Measurements from ENCODE around the gene FEM1A. TPM values are rescaled to one million over a fixed set of nuclear protein-coding genes. Genes with fewer than 3 reads are reported as not detected.
"Not testable (repeated sequence)": the region's sequence is repeated elsewhere in the genome, so short reads cannot be mapped to it uniquely, and the experiment has no call there.

Gene FEM1A
- total and polyA plus RNA-seq, 2 donors: 5.5 to 9.1 TPM

DNA sequence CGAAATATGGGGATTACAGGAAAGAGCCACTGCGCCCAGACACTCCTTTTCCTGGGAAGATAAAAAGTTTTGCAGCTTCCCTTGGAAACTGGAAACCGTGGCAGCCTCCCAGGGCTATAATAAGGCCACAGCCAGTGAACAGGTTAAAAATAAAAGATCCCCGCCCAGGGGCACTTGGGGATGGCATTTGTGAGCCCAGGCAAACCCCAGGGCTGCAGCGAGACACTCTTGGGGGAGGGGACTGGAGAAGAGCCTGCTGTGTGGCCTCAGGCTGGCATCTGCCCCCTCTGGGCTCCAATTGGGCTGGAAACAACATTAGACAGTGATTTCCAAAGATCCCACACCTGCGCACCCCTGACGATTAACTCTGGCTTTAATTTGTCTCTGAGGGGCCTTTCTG lies 11.2 kb downstream of the FEM1A start:
- Histone ChIP-seq H3K9me3 (ENCODE audit: control insufficient read depth in 2 of 2, insufficient read depth in 1 of 2, low read length in 1 of 2) (no peaks in the 10 kb centered on the region), H3K36me3 (ENCODE audit: control insufficient read depth in 2 of 2, insufficient read depth in 2 of 2, low read length in 1 of 2) (no peaks in the 10 kb centered on the region), H3K4me1 (ENCODE audit: control insufficient read depth in 2 of 2, insufficient read depth in 2 of 2, low read length in 2 of 2) (no peaks in the 10 kb centered on the region), H3K4me3 (ENCODE audit: low read length in 2 of 2) (no peak overlapping the region), H3K27me3 (ENCODE audit: control insufficient read depth in 2 of 2, insufficient read depth in 1 of 2, low read length in 1 of 2) (no peaks in the 10 kb centered on the region), H3K27ac (ENCODE audit: low read depth in 1 of 2, low read length in 1 of 2) (no peak overlapping the region)
- no peak for DNase-seq (ENCODE audit: low read depth in 6 of 9, low spot score in 9 of 9)
- 94% methylated on average over 7 of the region's 7 CpGs for WGBS

DNA sequence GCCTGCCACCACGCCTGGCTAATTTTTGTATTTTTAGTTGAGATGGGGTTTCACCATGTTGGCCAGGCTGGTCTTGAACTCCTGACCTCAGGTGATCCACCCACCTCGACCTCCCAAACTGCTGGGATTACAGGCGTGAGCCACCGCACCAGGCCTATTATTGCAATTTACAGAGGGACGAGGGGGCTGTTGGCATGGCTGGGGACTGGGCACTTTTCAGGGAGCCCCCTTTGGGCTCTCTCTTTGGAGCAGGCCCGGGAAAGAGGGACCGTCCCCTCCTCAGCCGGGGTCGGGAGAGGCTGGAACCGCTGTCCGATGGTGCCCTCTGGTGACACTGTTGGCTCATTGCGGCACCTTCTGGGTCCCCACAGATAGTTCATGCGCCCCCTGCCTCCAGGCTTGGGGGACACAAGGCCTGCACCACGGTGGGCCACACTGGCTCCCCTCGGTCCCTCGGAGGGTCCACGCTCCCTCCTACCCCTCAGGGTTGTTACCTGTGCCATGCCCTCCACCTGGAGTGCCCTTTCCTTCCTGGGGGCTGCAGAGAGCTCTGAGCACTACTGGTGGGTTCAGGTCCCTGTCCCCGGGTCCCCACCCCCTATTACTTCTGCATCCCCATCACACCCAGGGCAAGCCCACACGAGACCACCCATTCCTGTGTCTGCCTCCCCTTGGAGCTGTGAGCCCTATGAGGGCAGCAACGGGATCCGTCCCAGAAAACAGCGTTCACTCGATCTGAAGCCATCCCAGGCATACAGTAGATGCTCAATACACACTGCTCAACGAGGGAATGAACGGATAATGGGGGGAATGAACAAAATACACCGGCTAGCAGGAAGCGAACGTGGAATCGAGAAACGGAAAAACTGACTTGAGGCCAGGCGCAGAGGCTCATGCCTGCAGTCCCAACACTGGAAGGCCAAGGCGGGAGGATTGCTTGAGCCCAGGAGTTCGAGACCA lies 12.5 kb downstream of the FEM1A start:
- Histone ChIP-seq H3K4me1 (ENCODE audit: control insufficient read depth in 2 of 2, insufficient read depth in 2 of 2, low read length in 2 of 2) (no peaks in the 10 kb centered on the region), H3K9me3 (ENCODE audit: control insufficient read depth in 2 of 2, insufficient read depth in 1 of 2, low read length in 1 of 2) (no peaks in the 10 kb centered on the region), H3K27me3 (ENCODE audit: control insufficient read depth in 2 of 2, insufficient read depth in 1 of 2, low read length in 1 of 2) (no peaks in the 10 kb centered on the region), H3K27ac (ENCODE audit: low read depth in 1 of 2, low read length in 1 of 2) (no peak overlapping the region), H3K4me3 (ENCODE audit: low read length in 2 of 2) (no peak overlapping the region), H3K36me3 (ENCODE audit: control insufficient read depth in 2 of 2, insufficient read depth in 2 of 2, low read length in 1 of 2) (no peaks in the 10 kb centered on the region)
- DNase-seq (ENCODE audit: low read depth in 6 of 9, low spot score in 9 of 9): peak in 8 of 9 donors; percentile 50 to 83 (median 64)
- 54% methylated on average over 33 of the region's 33 CpGs for WGBS

DNA sequence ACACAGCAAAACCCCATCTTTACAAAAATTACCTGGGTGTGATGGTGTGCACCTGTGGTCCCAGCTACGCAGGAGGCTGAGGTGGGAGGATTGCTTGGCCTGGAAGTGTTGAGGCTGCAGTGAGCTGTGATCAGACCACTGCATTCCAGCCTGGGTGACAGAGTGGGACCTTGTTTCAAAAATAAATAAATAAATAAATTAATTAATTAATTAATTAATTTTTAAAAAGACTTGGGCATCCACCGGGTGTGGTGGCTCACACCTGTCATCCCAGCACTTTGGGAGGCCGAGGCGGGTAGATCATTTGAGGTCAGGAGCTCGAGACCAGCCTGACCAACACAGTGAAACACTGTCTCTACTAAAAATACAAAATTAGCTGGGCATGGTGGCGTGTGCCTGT lies 13.6 kb downstream of the FEM1A start:
- 95% methylated on average over 6 of the region's 6 CpGs for WGBS
- not testable (repeated sequence) for H3K4me3 ChIP-seq (ENCODE audit: low read length in 2 of 2); H3K36me3 ChIP-seq (ENCODE audit: control insufficient read depth in 2 of 2, insufficient read depth in 2 of 2, low read length in 1 of 2); H3K27me3 ChIP-seq (ENCODE audit: control insufficient read depth in 2 of 2, insufficient read depth in 1 of 2, low read length in 1 of 2); H3K4me1 ChIP-seq (ENCODE audit: control insufficient read depth in 2 of 2, insufficient read depth in 2 of 2, low read length in 2 of 2); H3K27ac ChIP-seq (ENCODE audit: low read depth in 1 of 2, low read length in 1 of 2); H3K9me3 ChIP-seq (ENCODE audit: control insufficient read depth in 2 of 2, insufficient read depth in 1 of 2, low read length in 1 of 2); DNase-seq (ENCODE audit: low read depth in 6 of 9, low spot score in 9 of 9)

DNA sequence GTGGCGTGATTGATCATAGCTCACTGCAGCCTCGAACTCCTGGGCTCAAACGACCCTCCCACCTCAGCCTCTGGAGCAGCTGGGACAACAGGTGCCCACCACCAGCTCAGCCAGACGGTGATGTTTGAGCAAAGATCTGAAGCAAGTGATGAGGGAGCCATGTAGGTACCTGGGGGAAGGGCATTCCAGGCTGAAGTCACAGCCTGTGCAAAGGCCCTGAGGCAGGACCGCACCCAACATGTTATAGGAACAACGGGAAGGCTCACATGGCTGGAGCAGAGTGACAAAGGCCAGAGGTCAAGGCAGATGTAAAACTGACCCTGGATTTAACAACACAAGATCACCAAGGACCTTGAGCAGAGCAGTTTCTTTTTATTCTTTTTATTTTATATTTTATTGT lies 14.8 kb downstream of the FEM1A start:
- 95% methylated on average over 6 of the region's 6 CpGs for WGBS
- Histone ChIP-seq H3K36me3 (ENCODE audit: control insufficient read depth in 2 of 2, insufficient read depth in 2 of 2, low read length in 1 of 2) (no peaks in the 10 kb centered on the region), H3K4me3 (ENCODE audit: low read length in 2 of 2) (no peak overlapping the region), H3K9me3 (ENCODE audit: control insufficient read depth in 2 of 2, insufficient read depth in 1 of 2, low read length in 1 of 2) (peaks cover 0 to 2% of the 10 kb centered on the region in 2 donors), H3K4me1 (ENCODE audit: control insufficient read depth in 2 of 2, insufficient read depth in 2 of 2, low read length in 2 of 2) (no peaks in the 10 kb centered on the region), H3K27me3 (ENCODE audit: control insufficient read depth in 2 of 2, insufficient read depth in 1 of 2, low read length in 1 of 2) (no peaks in the 10 kb centered on the region), H3K27ac (ENCODE audit: low read depth in 1 of 2, low read length in 1 of 2) (no peak overlapping the region)
- DNase-seq (ENCODE audit: low read depth in 6 of 9, low spot score in 9 of 9): no peak

GRCh38 chr19:4807188-4807587 lies 15.7 kb downstream of the FEM1A start:
- Histone ChIP-seq H3K36me3 (ENCODE audit: control insufficient read depth in 2 of 2, insufficient read depth in 2 of 2, low read length in 1 of 2) (no peaks in the 10 kb centered on the region), H3K4me1 (ENCODE audit: control insufficient read depth in 2 of 2, insufficient read depth in 2 of 2, low read length in 2 of 2) (no peaks in the 10 kb centered on the region), H3K27me3 (ENCODE audit: control insufficient read depth in 2 of 2, insufficient read depth in 1 of 2, low read length in 1 of 2) (no peaks in the 10 kb centered on the region), H3K9me3 (ENCODE audit: control insufficient read depth in 2 of 2, insufficient read depth in 1 of 2, low read length in 1 of 2) (peaks cover 0 to 4% of the 10 kb centered on the region in 2 donors), H3K27ac (ENCODE audit: low read depth in 1 of 2, low read length in 1 of 2) (no peak overlapping the region), H3K4me3 (ENCODE audit: low read length in 2 of 2) (no peak overlapping the region)
- no peak for DNase-seq (ENCODE audit: low read depth in 6 of 9, low spot score in 9 of 9)
- 76% methylated on average over 6 of the region's 6 CpGs for WGBS

GRCh38 chr19:4811328-4812131 lies 20.0 kb downstream of the FEM1A start:
- peak in 7 of 9 donors; percentile 34 to 83 (median 62) for DNase-seq (ENCODE audit: low read depth in 6 of 9, low spot score in 9 of 9)
- Histone ChIP-seq H3K27ac (ENCODE audit: low read depth in 1 of 2, low read length in 1 of 2) (no peak overlapping the region), H3K27me3 (ENCODE audit: control insufficient read depth in 2 of 2, insufficient read depth in 1 of 2, low read length in 1 of 2) (no peaks in the 10 kb centered on the region), H3K9me3 (ENCODE audit: control insufficient read depth in 2 of 2, insufficient read depth in 1 of 2, low read length in 1 of 2) (peaks cover 0 to 4% of the 10 kb centered on the region in 2 donors), H3K4me3 (ENCODE audit: low read length in 2 of 2) (no peak overlapping the region), H3K36me3 (ENCODE audit: control insufficient read depth in 2 of 2, insufficient read depth in 2 of 2, low read length in 1 of 2) (peaks cover 2 to 3% of the 10 kb centered on the region in 2 donors), H3K4me1 (ENCODE audit: control insufficient read depth in 2 of 2, insufficient read depth in 2 of 2, low read length in 2 of 2) (peaks cover 4 to 5% of the 10 kb centered on the region in 2 donors)
- WGBS: 76% methylated on average over 12 of the region's 12 CpGs

GRCh38 chr19:4814625-4815425 lies 23.3 kb downstream of the FEM1A start:
- WGBS: 80% methylated on average over 7 of the region's 7 CpGs
- H3K4me3 ChIP-seq (ENCODE audit: low read length in 2 of 2): no peak overlapping the region
- DNase-seq (ENCODE audit: low read depth in 6 of 9, low spot score in 9 of 9): no peak
- H3K9me3 ChIP-seq (ENCODE audit: control insufficient read depth in 2 of 2, insufficient read depth in 1 of 2, low read length in 1 of 2): peaks cover 0 to 4% of the 10 kb centered on the region in 2 donors
- H3K27me3 ChIP-seq (ENCODE audit: control insufficient read depth in 2 of 2, insufficient read depth in 1 of 2, low read length in 1 of 2): no peaks in the 10 kb centered on the region
- no peak overlapping the region for H3K27ac ChIP-seq (ENCODE audit: low read depth in 1 of 2, low read length in 1 of 2)
- H3K36me3 ChIP-seq (ENCODE audit: control insufficient read depth in 2 of 2, insufficient read depth in 2 of 2, low read length in 1 of 2): peaks cover 7 to 20% of the 10 kb centered on the region in 2 donors
- H3K4me1 ChIP-seq (ENCODE audit: control insufficient read depth in 2 of 2, insufficient read depth in 2 of 2, low read length in 2 of 2): peaks cover 4 to 5% of the 10 kb centered on the region in 2 donors

GRCh38 chr19:4815426-4816201 lies 24.1 kb downstream of the FEM1A start:
- Histone ChIP-seq H3K9me3 (ENCODE audit: control insufficient read depth in 2 of 2, insufficient read depth in 1 of 2, low read length in 1 of 2) (peaks cover 0 to 4% of the 10 kb centered on the region in 2 donors), H3K4me3 (ENCODE audit: low read length in 2 of 2) (peak overlapping the region; percentile 9 to 28), H3K4me1 (ENCODE audit: control insufficient read depth in 2 of 2, insufficient read depth in 2 of 2, low read length in 2 of 2) (peaks cover 4 to 5% of the 10 kb centered on the region in 2 donors), H3K27me3 (ENCODE audit: control insufficient read depth in 2 of 2, insufficient read depth in 1 of 2, low read length in 1 of 2) (no peaks in the 10 kb centered on the region), H3K27ac (ENCODE audit: low read depth in 1 of 2, low read length in 1 of 2) (peak overlapping the region in 1 of 2 donors; percentile 28), H3K36me3 (ENCODE audit: control insufficient read depth in 2 of 2, insufficient read depth in 2 of 2, low read length in 1 of 2) (peaks cover 7 to 20% of the 10 kb centered on the region in 2 donors)
- DNase-seq (ENCODE audit: low read depth in 6 of 9, low spot score in 9 of 9): peak; percentile 60 to 92 (median 83)
- 35% methylated on average over 28 of the region's 28 CpGs for WGBS
